Ascending aorta (tissue), 2 donors: Measurements from ENCODE around the gene BTBD6. TPM values are rescaled to one million over a fixed set of nuclear protein-coding genes. Genes with fewer than 3 reads are reported as not detected.

Experiments
- DNase-seq, 2 donors: peaks; one replicate each; pipeline ENCODE4 v3.0.0-alpha.2; 2019; ENCODE audit warnings: low spot score in 2 of 2
- H3K27ac ChIP-seq, 2 donors: fragments of 200-600 bp; sonication (generic); one replicate each; pipeline ENCODE4 v1.5.1; 2016 to 2017; ENCODE audit warnings: mild to moderate bottlenecking in 1 of 2
- H3K27me3 ChIP-seq: fragments of 200-600 bp; sonication (generic); one replicate; pipeline ENCODE4 v1.5.1; 2017
- H3K36me3 ChIP-seq, 2 donors: fragments of 200-600 bp; sonication (generic); one replicate each; pipeline ENCODE4 v1.5.1; 2016
- H3K4me1 ChIP-seq, 2 donors: fragments of 200-600 bp; sonication (generic); one replicate each; pipeline ENCODE4 v1.5.1; 2016 to 2017; ENCODE audit warnings: mild to moderate bottlenecking in 1 of 2
- H3K4me3 ChIP-seq, 2 donors: fragments of 200-600 bp; sonication (generic); one replicate each; pipeline ENCODE4 v1.5.1; 2016 to 2017; ENCODE audit warnings: mild to moderate bottlenecking in 1 of 2
- H3K9me3 ChIP-seq, 2 donors: fragments of 200-600 bp; sonication (generic); one replicate each; pipeline ENCODE4 v1.5.1; 2016
- CTCF ChIP-seq, 3 experiments: fragments of 200-600 bp in 2 of 3; fragments of 450-650 bp in 1 of 3; sonication (generic) in 2 of 3; IDR thresholded peaks; one replicate each; pipeline ENCODE4 v1.5.1; 2016 to 2019; ENCODE audit warnings: antibody characterized with exemption in 3 of 3, mild to moderate bottlenecking in 1 of 3, moderate library complexity in 1 of 3
- intact Hi-C: fragments of 100-400 bp; cut with DNase I; formaldehyde crosslinking; loops from one replicate; pipeline ENCODE4 v1.15.1; 2023
- total RNA-seq: library from RNA; depleted of rRNA; stranded (reverse); fragments of >200 nt; gene quantifications from one replicate; pipeline ENCODE4 v1.1.0, GENCODE V29; 2016

Gene BTBD6
- total RNA-seq, 1 donor from 2014 or later: 80.1 TPM

- no peak for TF ChIP-seq CTCF (IDR thresholded peaks at IDR 0.05)
- no peak overlapping the region for H3K27ac ChIP-seq
- no peak for DNase-seq
- H3K36me3 ChIP-seq: no peaks in the 10 kb centered on the region
- no peaks in the 10 kb centered on the region for H3K9me3 ChIP-seq
- peaks cover 4 to 33% of the 10 kb centered on the region in 2 donors for H3K4me1 ChIP-seq
- no peak overlapping the region for H3K4me3 ChIP-seq
- intact Hi-C loops: loop anchor here (5.0 kb wide), 1 partner anchor 109 kb away; no protein-coding TSS in a partner anchor
- peaks cover 8% of the 10 kb centered on the region for H3K27me3 ChIP-seq
These were observed 47.0 kb upstream of the BTBD6 start for GRCh38 chr14:105201156-105201924.

- intact Hi-C loops: loop anchor here (2.0 to 5.0 kb wide), 3 partner anchors 79 to 327 kb away; no protein-coding TSS in a partner anchor
- Histone ChIP-seq H3K36me3 (no peaks in the 10 kb centered on the region), H3K4me3 (no peak overlapping the region), H3K9me3 (no peaks in the 10 kb centered on the region), H3K4me1 (peaks cover 4 to 26% of the 10 kb centered on the region in 2 donors), H3K27ac (no peak overlapping the region), H3K27me3 (peaks cover 8% of the 10 kb centered on the region)
- DNase-seq: no peak
- no peak for TF ChIP-seq CTCF (IDR thresholded peaks at IDR 0.05)
These were observed 46.3 kb upstream of the BTBD6 start for GRCh38 chr14:105201925-105202513.

- Histone ChIP-seq H3K4me3 (no peak overlapping the region), H3K9me3 (no peaks in the 10 kb centered on the region), H3K27ac (no peak overlapping the region), H3K27me3 (peaks cover 8% of the 10 kb centered on the region), H3K36me3 (no peaks in the 10 kb centered on the region), H3K4me1 (peaks cover 4 to 26% of the 10 kb centered on the region in 2 donors)
- intact Hi-C loops: loop anchor here (1.0 to 5.0 kb wide), 4 partner anchors 78 to 326 kb away; no protein-coding TSS in a partner anchor
- peak in 1 of 2 donors; percentile 89 for DNase-seq
- peak; percentile 81 to 92 (median 87) for TF ChIP-seq CTCF (IDR thresholded peaks at IDR 0.05)
These were observed 45.2 kb upstream of the BTBD6 start for GRCh38 chr14:105203057-105203531.

GRCh38 chr14:105203701-105204100, 44.6 kb upstream of the BTBD6 start:
- Histone ChIP-seq H3K4me1 (peaks cover 4 to 26% of the 10 kb centered on the region in 2 donors), H3K9me3 (no peaks in the 10 kb centered on the region), H3K27ac (no peak overlapping the region), H3K36me3 (peaks cover 0 to under 1% of the 10 kb centered on the region in 2 donors), H3K27me3 (peaks cover 8% of the 10 kb centered on the region), H3K4me3 (no peak overlapping the region)
- no peak for TF ChIP-seq CTCF (IDR thresholded peaks at IDR 0.05)
- intact Hi-C loops: loop anchor here (1.0 to 5.0 kb wide), 4 partner anchors 77 to 325 kb away; no protein-coding TSS in a partner anchor
- DNase-seq: no peak

- DNase-seq: no peak
- intact Hi-C loops: loop anchor here (5.0 kb wide), 1 partner anchor 112 kb away; no protein-coding TSS in a partner anchor
- Histone ChIP-seq H3K27me3 (peaks cover 6% of the 10 kb centered on the region), H3K27ac (no peak overlapping the region), H3K4me3 (no peak overlapping the region), H3K9me3 (no peaks in the 10 kb centered on the region), H3K36me3 (peaks cover 0 to 4% of the 10 kb centered on the region in 2 donors), H3K4me1 (peaks cover 4 to 26% of the 10 kb centered on the region in 2 donors)
- TF ChIP-seq CTCF (IDR thresholded peaks at IDR 0.05): no peak
These were observed 44.0 kb upstream of the BTBD6 start for GRCh38 chr14:105204206-105204930.
